GM13977 (cell line): ENCODE results near the gene ERC1.
"Not testable (repeated sequence)": the region's sequence is repeated elsewhere in the genome, so short reads cannot be mapped to it uniquely, and the experiment has no call there.

Experiments used
- DNase-seq: peaks from one replicate; pipeline ENCODE4 v3.0.0; 2012; ENCODE audit warnings: low spot score
- CTCF ChIP-seq: IDR thresholded peaks from 2 replicates; pipeline ENCODE4 v1.5.1; 2012; ENCODE audit warnings: mild to moderate bottlenecking, control low read depth; ENCODE audit not compliant: insufficient read depth; ENCODE audit errors: extremely low read depth, missing control alignments
- in situ Hi-C: fragments of 300-500 bp; cut with MboI; formaldehyde crosslinking; loops from one replicate; pipeline ENCODE4 v1.12.0; 2022; ENCODE audit warnings: low sequenced_read_pairs, low pct_unique_long_range_greater_than_20kb, mixed read lengths, inconsistent platforms; ENCODE audit not compliant: unreplicated experiment

ERC1 gene

DNA sequence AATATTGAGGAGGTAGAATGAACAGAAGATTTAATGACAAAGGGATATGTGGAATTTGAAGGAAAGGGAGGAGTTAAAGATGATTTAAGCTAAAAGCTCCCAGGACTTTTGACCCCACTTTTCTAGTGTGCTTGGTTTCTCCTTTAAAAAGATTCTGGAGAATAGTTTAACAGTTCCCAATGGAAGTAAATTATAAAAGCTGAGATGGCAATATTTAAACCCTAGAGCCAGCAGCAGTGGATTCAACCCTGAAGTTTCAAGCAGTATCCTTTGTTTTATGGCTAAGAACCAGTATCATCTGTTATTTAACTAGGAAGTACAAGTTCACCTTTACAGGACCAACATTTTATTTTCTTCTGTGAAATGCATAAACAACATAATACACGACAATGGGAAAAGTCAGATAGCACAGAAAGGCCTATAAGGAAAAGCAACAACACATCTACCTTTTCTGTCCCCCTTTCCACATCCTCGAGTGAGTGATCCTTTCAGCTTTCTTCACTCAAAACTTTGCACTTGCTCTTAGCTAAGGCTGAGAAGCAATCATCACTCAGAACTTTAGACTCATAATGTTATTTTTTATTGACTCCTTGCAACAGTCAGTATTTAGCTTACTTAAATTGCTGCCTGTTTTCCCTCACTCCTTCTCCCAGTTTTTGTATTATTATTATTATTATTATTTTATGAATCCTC, 338.9 kb downstream of the ERC1 start:
- no peak for TF ChIP-seq CTCF
- in situ Hi-C loops = no loop called here
- DNase-seq = no peak

DNA sequence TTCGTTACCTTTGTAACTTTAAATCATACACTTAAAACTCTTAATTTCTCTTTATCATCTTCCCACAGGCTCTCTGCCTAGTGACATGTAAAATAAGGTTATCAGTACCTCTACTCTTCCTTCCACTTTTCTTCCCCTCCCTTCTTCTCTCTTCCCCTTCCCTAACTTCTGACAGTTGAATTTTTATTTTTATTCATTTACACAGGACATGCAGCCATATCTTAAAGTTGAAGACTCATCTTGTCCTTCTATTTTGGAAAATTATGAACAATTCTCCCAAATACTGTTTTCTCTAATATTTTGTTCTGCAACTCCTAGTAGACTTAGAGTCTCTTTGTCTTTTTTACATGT, 339.4 kb downstream of the ERC1 start:
- in situ Hi-C loops = no loop called here
- TF ChIP-seq CTCF = no peak
- no peak for DNase-seq

- in situ Hi-C loops = no loop called here
- DNase-seq = no peak
- no peak for TF ChIP-seq CTCF
These were observed 341.3 kb downstream of the ERC1 start for GRCh38 chr12:1332327-1332726.

GRCh38 chr12:1338483-1339177, 347.6 kb downstream of the ERC1 start:
- no peak for TF ChIP-seq CTCF
- DNase-seq = no peak

DNA sequence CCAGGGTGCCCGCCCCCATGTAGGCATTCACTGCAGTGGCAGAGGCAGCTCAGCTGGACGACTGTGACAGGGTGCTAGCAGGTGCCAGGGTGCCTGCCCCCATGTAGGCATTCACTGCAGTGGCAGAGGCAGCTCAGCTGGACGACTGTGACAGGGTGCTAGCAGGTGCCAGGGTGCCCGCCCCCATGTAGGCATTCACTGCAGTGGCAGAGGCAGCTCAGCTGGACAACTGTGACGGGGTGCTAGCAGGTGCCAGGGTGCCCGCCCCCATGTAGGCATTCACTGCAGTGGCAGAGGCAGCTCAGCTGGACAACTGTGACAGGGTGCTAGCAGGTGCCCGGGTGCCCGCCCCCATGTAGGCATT, 348.1 kb downstream of the ERC1 start:
- DNase-seq, in situ Hi-C loops: not testable (repeated sequence)

More at GRCh38 chr12:1338483-1339177, 347.6 kb downstream of the ERC1 start:
- in situ Hi-C loops = no loop called here

- in situ Hi-C loops = no loop called here
- no peak for DNase-seq
These were observed 348.7 kb downstream of the ERC1 start for GRCh38 chr12:1339618-1340319.

DNA sequence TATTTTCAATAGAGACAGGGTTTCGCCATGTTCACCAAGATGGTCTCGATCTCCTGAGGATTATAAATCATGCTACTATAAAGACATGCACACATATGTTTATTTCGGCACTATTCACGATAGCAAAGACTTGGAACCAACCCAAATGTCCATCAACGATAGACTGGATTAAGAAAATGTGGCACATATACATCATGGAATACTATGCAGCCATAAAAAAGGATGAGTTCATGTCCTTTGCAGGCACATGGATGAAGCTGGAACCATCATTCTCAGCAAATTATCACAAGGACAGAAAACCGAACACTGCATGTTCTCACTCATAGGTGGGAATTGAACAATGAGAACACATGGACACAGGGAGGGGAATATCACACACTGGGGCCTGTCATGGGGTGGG, 350.2 kb downstream of the ERC1 start:
- in situ Hi-C loops, DNase-seq: not testable (repeated sequence)

More at GRCh38 chr12:1339618-1340319, 348.7 kb downstream of the ERC1 start:
- no peak for TF ChIP-seq CTCF
